Measurements from ENCODE around the gene UGT1A5. TPM values are rescaled to one million over a fixed set of nuclear protein-coding genes. Genes with fewer than 3 reads are reported as not detected.

Gene UGT1A5
- total and polyA plus RNA-seq, 2 of the 8 experiments (the other 6 are each of a cell fraction or from before 2014, with no cell fraction given): not detected

- TF ChIP-seq SP2 (IDR thresholded peaks at IDR 0.05; ENCODE audit: low read length) (no peak), E2F6 (IDR thresholded peaks at IDR 0.05) (no peak), SRF (IDR thresholded peaks at IDR 0.05; ENCODE audit: low read depth, low read length) (no peak), ATF3 (IDR thresholded peaks at IDR 0.05; ENCODE audit: insufficient read depth, low read depth, low read length) (no peak), CHD1 (IDR thresholded peaks at IDR 0.05; ENCODE audit: low read depth, low read length) (no peak), FOSL1 (IDR thresholded peaks at IDR 0.05; ENCODE audit: insufficient read depth, low read depth, low read length) (no peak)
These were observed 20.1 kb upstream of the UGT1A5 start, which contains the start of gene UGT1A6 (continued) for GRCh38 chr2:233692648-233693047.

Data from H1 (cell line).